ENCODE results near the gene SCUBE2. TPM values are rescaled to one million over a fixed set of nuclear protein-coding genes. Genes with fewer than 3 reads are reported as not detected.
A peak's percentile ranks its signal among the peaks of the same experiment; 100 is the strongest.

Gene SCUBE2
- total RNA-seq = 0.18 TPM in 1 of 2 replicates, not detected in the other

GRCh38 chr11:9091044-9091922 lies at the start of gene SCUBE2:
Gene SCUBE2 (minus strand): TSS chr11:9091599. CDS start chr11:9091528, 71 bp downstream.
- Mint-ChIP-seq H3K27ac (no peak within 1 kb of the TSS), H3K9me3 (no peaks in the 10 kb centered on the region), H3K4me1 (ENCODE audit: low read depth) (no peaks in the 10 kb centered on the region), H3K4me3 (ENCODE audit: low read depth) (peak within 1 kb of the TSS; percentile 38), H3K27me3 (ENCODE audit: low read depth) (peaks cover 72% of the 10 kb centered on the region), H3K36me3 (ENCODE audit: low read depth) (no peaks in the 10 kb centered on the region)
- no peak for DNase-seq (ENCODE audit: low spot score)
- intact Hi-C loops (cut with micrococcal nuclease) = no loop called here

GRCh38 chr11:9141186-9141585 lies 49.8 kb upstream of the SCUBE2 start:
- Mint-ChIP-seq H3K27ac (no peak overlapping the region), H3K4me3 (ENCODE audit: low read depth) (no peak overlapping the region), H3K27me3 (ENCODE audit: low read depth) (no peaks in the 10 kb centered on the region), H3K4me1 (ENCODE audit: low read depth) (peaks cover 25% of the 10 kb centered on the region), H3K36me3 (ENCODE audit: low read depth) (peaks cover 58% of the 10 kb centered on the region), H3K9me3 (no peaks in the 10 kb centered on the region)
- DNase-seq (ENCODE audit: low spot score) = no peak
- intact Hi-C loops (cut with micrococcal nuclease) = no loop called here

- H3K9me3 Mint-ChIP-seq = no peaks in the 10 kb centered on the region
- DNase-seq (ENCODE audit: low spot score) = no peak
- peak overlapping the region; percentile 28 for H3K27ac Mint-ChIP-seq
- no peak overlapping the region for H3K4me3 Mint-ChIP-seq (ENCODE audit: low read depth)
- peaks cover 30% of the 10 kb centered on the region for H3K4me1 Mint-ChIP-seq (ENCODE audit: low read depth)
- H3K27me3 Mint-ChIP-seq (ENCODE audit: low read depth) = no peaks in the 10 kb centered on the region
- intact Hi-C loops (cut with micrococcal nuclease) = loop anchor here (5.0 kb wide), 2 partner anchors 42 to 137 kb away; partner anchors contain the start of gene NRIP3
- peaks cover 57% of the 10 kb centered on the region for H3K36me3 Mint-ChIP-seq (ENCODE audit: low read depth)
Measured at GRCh38 chr11:9139628-9140357, 48.4 kb upstream of the SCUBE2 start.

GRCh38 chr11:9138612-9139579 lies 47.5 kb upstream of the SCUBE2 start:
- Mint-ChIP-seq H3K36me3 (ENCODE audit: low read depth) (peaks cover 58% of the 10 kb centered on the region), H3K4me1 (ENCODE audit: low read depth) (peaks cover 33% of the 10 kb centered on the region), H3K27ac (peak overlapping the region; percentile 28), H3K27me3 (ENCODE audit: low read depth) (no peaks in the 10 kb centered on the region), H3K4me3 (ENCODE audit: low read depth) (no peak overlapping the region), H3K9me3 (no peaks in the 10 kb centered on the region)
- intact Hi-C loops (cut with micrococcal nuclease) = loop anchor here (5.0 kb wide), 2 partner anchors 42 to 137 kb away; partner anchors contain the start of gene NRIP3
- DNase-seq (ENCODE audit: low spot score) = no peak

- Mint-ChIP-seq H3K27me3 (ENCODE audit: low read depth) (no peaks in the 10 kb centered on the region), H3K4me3 (ENCODE audit: low read depth) (no peak overlapping the region), H3K27ac (no peak overlapping the region), H3K9me3 (no peaks in the 10 kb centered on the region), H3K36me3 (ENCODE audit: low read depth) (peaks cover 54% of the 10 kb centered on the region), H3K4me1 (ENCODE audit: low read depth) (peaks cover 33% of the 10 kb centered on the region)
- intact Hi-C loops (cut with micrococcal nuclease) = loop anchor here (5.0 kb wide), 2 partner anchors 41 to 136 kb away; partner anchors contain the start of gene NRIP3
- no peak for DNase-seq (ENCODE audit: low spot score)
Measured at GRCh38 chr11:9138133-9138453, 46.7 kb upstream of the SCUBE2 start.

GRCh38 chr11:9137293-9138132 lies 46.1 kb upstream of the SCUBE2 start:
- Mint-ChIP-seq H3K27me3 (ENCODE audit: low read depth) (no peaks in the 10 kb centered on the region), H3K36me3 (ENCODE audit: low read depth) (peaks cover 49% of the 10 kb centered on the region), H3K4me1 (ENCODE audit: low read depth) (peaks cover 33% of the 10 kb centered on the region), H3K4me3 (ENCODE audit: low read depth) (no peak overlapping the region), H3K27ac (peak overlapping the region; percentile 1), H3K9me3 (no peaks in the 10 kb centered on the region)
- intact Hi-C loops (cut with micrococcal nuclease) = loop anchor here (1.0 to 5.0 kb wide), 6 partner anchors 40 to 223 kb away; partner anchors contain the start of genes NRIP3 and TMEM9B
- DNase-seq (ENCODE audit: low spot score) = peak; percentile 60

- Mint-ChIP-seq H3K27ac (peak overlapping the region; percentile 5), H3K27me3 (ENCODE audit: low read depth) (no peaks in the 10 kb centered on the region), H3K36me3 (ENCODE audit: low read depth) (peaks cover 48% of the 10 kb centered on the region), H3K4me1 (ENCODE audit: low read depth) (peaks cover 35% of the 10 kb centered on the region), H3K9me3 (no peaks in the 10 kb centered on the region), H3K4me3 (ENCODE audit: low read depth) (peak overlapping the region; percentile 3)
- DNase-seq (ENCODE audit: low spot score) = no peak
- intact Hi-C loops (cut with micrococcal nuclease) = loop anchor here (1.0 to 5.0 kb wide), 6 partner anchors 39 to 222 kb away; partner anchors contain the start of genes NRIP3 and TMEM9B
Measured at GRCh38 chr11:9136741-9137140, 45.3 kb upstream of the SCUBE2 start.

- Mint-ChIP-seq H3K27ac (no peak overlapping the region), H3K27me3 (ENCODE audit: low read depth) (no peaks in the 10 kb centered on the region), H3K4me1 (ENCODE audit: low read depth) (peaks cover 28% of the 10 kb centered on the region), H3K4me3 (ENCODE audit: low read depth) (no peak overlapping the region), H3K36me3 (ENCODE audit: low read depth) (peaks cover 26% of the 10 kb centered on the region), H3K9me3 (no peaks in the 10 kb centered on the region)
- no peak for DNase-seq (ENCODE audit: low spot score)
- intact Hi-C loops (cut with micrococcal nuclease) = no loop called here
Measured at GRCh38 chr11:9133956-9134355, 42.6 kb upstream of the SCUBE2 start.

GRCh38 chr11:9132203-9132878 lies 40.9 kb upstream of the SCUBE2 start:
- intact Hi-C loops (cut with micrococcal nuclease) = no loop called here

GRCh38 chr11:9130297-9130696 lies 38.9 kb upstream of the SCUBE2 start:
- peaks cover 3% of the 10 kb centered on the region for H3K27me3 Mint-ChIP-seq (ENCODE audit: low read depth)
- H3K27ac Mint-ChIP-seq = no peak overlapping the region
- H3K4me1 Mint-ChIP-seq (ENCODE audit: low read depth) = peaks cover 19% of the 10 kb centered on the region
- H3K4me3 Mint-ChIP-seq (ENCODE audit: low read depth) = no peak overlapping the region
- no peaks in the 10 kb centered on the region for H3K9me3 Mint-ChIP-seq
- DNase-seq (ENCODE audit: low spot score) = no peak
- peaks cover 24% of the 10 kb centered on the region for H3K36me3 Mint-ChIP-seq (ENCODE audit: low read depth)
- intact Hi-C loops (cut with micrococcal nuclease) = no loop called here

More at GRCh38 chr11:9132203-9132878, 40.9 kb upstream of the SCUBE2 start:
- no peak for DNase-seq (ENCODE audit: low spot score)
- Mint-ChIP-seq H3K4me1 (ENCODE audit: low read depth) (peaks cover 24% of the 10 kb centered on the region), H3K4me3 (ENCODE audit: low read depth) (no peak overlapping the region), H3K36me3 (ENCODE audit: low read depth) (peaks cover 30% of the 10 kb centered on the region), H3K9me3 (no peaks in the 10 kb centered on the region), H3K27ac (no peak overlapping the region), H3K27me3 (ENCODE audit: low read depth) (no peaks in the 10 kb centered on the region)

- no peaks in the 10 kb centered on the region for H3K9me3 Mint-ChIP-seq
- DNase-seq (ENCODE audit: low spot score) = no peak
- peaks cover 13% of the 10 kb centered on the region for H3K4me1 Mint-ChIP-seq (ENCODE audit: low read depth)
- intact Hi-C loops (cut with micrococcal nuclease) = loop anchor here (1.0 kb wide), 1 partner anchor 18 kb away; no protein-coding TSS in a partner anchor
- H3K4me3 Mint-ChIP-seq (ENCODE audit: low read depth) = no peak overlapping the region
- no peak overlapping the region for H3K27ac Mint-ChIP-seq
- H3K27me3 Mint-ChIP-seq (ENCODE audit: low read depth) = peaks cover 7% of the 10 kb centered on the region
- H3K36me3 Mint-ChIP-seq (ENCODE audit: low read depth) = peaks cover 9% of the 10 kb centered on the region
Measured at GRCh38 chr11:9126636-9127035, 35.2 kb upstream of the SCUBE2 start.

All from activated T-helper 2 cell treated with anti-CD3 and anti-CD28 coated beads, Interferon-gamma antibody, Interleukin-2, Interleukin-4, amounts not matched to agents 10 μg/mL and 5 μg/mL and 100 μg/mL, durations not matched to agents 14 hours and 24 hours and 36 hours (primary cell).